Liver (tissue), 9 donors: ENCODE results near the gene GJA5. TPM values are rescaled to one million over a fixed set of nuclear protein-coding genes. Genes with fewer than 3 reads are reported as not detected.

Experiments
- DNase-seq: peaks from one replicate; pipeline ENCODE4 v3.0.0-alpha.2; 2017; ENCODE audit warnings: low spot score
- H3K27ac ChIP-seq, 2 donors: one replicate each; pipeline ENCODE4 v1.7.0; 2013; ENCODE audit warnings: inconsistent platforms in 2 of 2, low read length in 2 of 2, control low read depth in 1 of 2, low read depth in 1 of 2, mild to moderate bottlenecking in 1 of 2
- H3K27me3 ChIP-seq, 4 donors: one replicate each; pipeline versions ENCODE4 v1.6.1 to v1.7.0; 2013; ENCODE audit warnings: low read length in 3 of 4, inconsistent platforms in 1 of 4, mild to moderate bottlenecking in 1 of 4, moderate library complexity in 1 of 4; ENCODE audit not compliant: control insufficient read depth in 4 of 4, insufficient read depth in 4 of 4
- H3K36me3 ChIP-seq, 4 donors: one replicate each; pipeline versions ENCODE4 v1.6.1 to v1.7.0; 2013; ENCODE audit warnings: low read length in 3 of 4, mild to moderate bottlenecking in 3 of 4, low read depth in 1 of 4, moderate library complexity in 1 of 4; ENCODE audit not compliant: control insufficient read depth in 4 of 4, insufficient read depth in 3 of 4
- H3K4me1 ChIP-seq, 4 donors: one replicate each; pipeline versions ENCODE4 v1.6.1 to v1.7.0; 2013; ENCODE audit warnings: low read length in 3 of 4, mild to moderate bottlenecking in 3 of 4, moderate library complexity in 1 of 4; ENCODE audit not compliant: control insufficient read depth in 4 of 4, insufficient read depth in 4 of 4
- H3K4me3 ChIP-seq, 3 donors: one replicate each; pipeline versions ENCODE4 v1.6.1 to v1.7.0; 2013; ENCODE audit warnings: low read length in 3 of 3, control low read depth in 1 of 3, low read depth in 1 of 3, mild to moderate bottlenecking in 1 of 3
- H3K9ac ChIP-seq, 2 donors: one replicate each; pipeline ENCODE4 v1.7.0; 2013; ENCODE audit warnings: low read length in 2 of 2, mild to moderate bottlenecking in 2 of 2, moderate library complexity in 2 of 2, control low read depth in 1 of 2, low read depth in 1 of 2
- H3K9me3 ChIP-seq, 4 donors: one replicate each; pipeline versions ENCODE4 v1.6.1 to v1.7.0; 2013; ENCODE audit warnings: low read length in 3 of 4; ENCODE audit not compliant: control insufficient read depth in 4 of 4
- EGR1 ChIP-seq, 2 donors: IDR thresholded peaks; 2 replicates each; pipeline ENCODE4 v1.6.1; 2016 to 2018; ENCODE audit warnings: antibody characterized with exemption in 2 of 2, low read depth in 2 of 2
- FOXA1 ChIP-seq: IDR thresholded peaks from 2 replicates; pipeline ENCODE4 v1.6.1; 2016; ENCODE audit warnings: antibody characterized with exemption
- FOXA2 ChIP-seq: IDR thresholded peaks from 2 replicates; pipeline ENCODE4 v1.6.1; 2016; ENCODE audit warnings: antibody characterized with exemption
- GABPA ChIP-seq, 2 donors: IDR thresholded peaks in 1 of 2; conservative IDR thresholded peaks in 1 of 2; 2 replicates each; pipeline ENCODE4 v1.6.1; 2016; ENCODE audit warnings: antibody characterized with exemption in 2 of 2, mild to moderate bottlenecking in 1 of 2, moderate library complexity in 1 of 2
- HNF4A ChIP-seq, 2 donors: conservative IDR thresholded peaks; 2 replicates each; pipeline ENCODE4 v1.6.1; 2016; ENCODE audit warnings: antibody characterized with exemption in 2 of 2, mild to moderate bottlenecking in 2 of 2
- HNF4G ChIP-seq: IDR thresholded peaks from 2 replicates; pipeline ENCODE4 v1.6.1; 2016; ENCODE audit warnings: antibody characterized with exemption
- JUND ChIP-seq, 2 donors: IDR thresholded peaks; 2 replicates each; pipeline ENCODE4 v1.6.1; 2016; ENCODE audit warnings: antibody characterized with exemption in 2 of 2
- NR2F2 ChIP-seq: IDR thresholded peaks from 2 replicates; pipeline ENCODE4 v1.6.1; 2016; ENCODE audit warnings: antibody characterized with exemption
- RAD21 ChIP-seq, 2 donors: IDR thresholded peaks; 2 replicates each; pipeline ENCODE4 v1.6.1; 2016; ENCODE audit warnings: antibody characterized with exemption in 2 of 2, mild to moderate bottlenecking in 2 of 2
- RXRA ChIP-seq, 2 donors: IDR thresholded peaks; 2 replicates each; pipeline ENCODE4 v1.6.1; 2017 to 2018; ENCODE audit warnings: antibody characterized with exemption in 2 of 2, mild to moderate bottlenecking in 1 of 2
- TAF1 ChIP-seq: conservative IDR thresholded peaks from 2 replicates; pipeline ENCODE4 v1.6.1; 2016; ENCODE audit warnings: antibody characterized with exemption, mild to moderate bottlenecking
- YY1 ChIP-seq: IDR thresholded peaks from 2 replicates; pipeline ENCODE4 v1.6.1; 2016; ENCODE audit warnings: antibody characterized with exemption, mild to moderate bottlenecking
- WGBS: extraction: QIAGEN DNeasy Blood & Tissue Kit; methylation state at CpG from one replicate; pipeline ENCODE4 v1.1.7; 2013; 5-methylcytosine and 5-hydroxymethylcytosine counted together
- polyA plus RNA-seq, 2 donors: library from polyadenylated mRNA; stranded (reverse) in 1 of 2; unstranded in 1 of 2; fragments of 200-250 nt in 1 of 2; fragments of >200 nt in 1 of 2; fragmentation: Nextera tagmentation in 1 of 2; extraction: Ambion mirVana in 1 of 2; gene quantifications; one replicate each; pipeline versions ENCODE4 v1.2.1 to v1.2.3, GENCODE V29; 2013 to 2015
- total RNA-seq, 2 donors: library from RNA; depleted of rRNA; stranded (reverse); fragments of >200 nt; gene quantifications; one replicate each; pipeline ENCODE4 v1.2.3, GENCODE V29; 2014
- TF ChIP-seq, protein P1 (sequence below): IDR thresholded peaks from 2 replicates; pipeline ENCODE4 v1.6.1; 2016; ENCODE audit warnings: antibody characterized with exemption
- TF ChIP-seq, protein P2 (sequence below): IDR thresholded peaks from 2 replicates; pipeline ENCODE4 v1.6.1; 2016; ENCODE audit warnings: antibody characterized with exemption
- TF ChIP-seq, protein P3 (sequence below): fragments of 150-350 bp; IDR thresholded peaks from 2 replicates; pipeline ENCODE4 v1.5.1; 2017; ENCODE audit warnings: improper control_type of control experiment, low read depth, low read length; ENCODE audit not compliant: missing input control
- TF ChIP-seq, protein P4 (sequence below): IDR thresholded peaks from 2 replicates; pipeline ENCODE4 v1.6.1; 2016; ENCODE audit warnings: antibody characterized with exemption
- TF ChIP-seq, protein P5 (sequence below): IDR thresholded peaks from 2 replicates; pipeline ENCODE4 v1.6.1; 2016; ENCODE audit warnings: antibody characterized with exemption, mild to moderate bottlenecking
- donor health status: healthy.
- donor health status: healthy.
- donor health status: healthy.
- donor health status: healthy.
- donor health status: healthy.

GJA5 gene
- total and polyA plus RNA-seq, 4 donors = 0.70 to 1.8 (median 1.3) TPM

DNA sequence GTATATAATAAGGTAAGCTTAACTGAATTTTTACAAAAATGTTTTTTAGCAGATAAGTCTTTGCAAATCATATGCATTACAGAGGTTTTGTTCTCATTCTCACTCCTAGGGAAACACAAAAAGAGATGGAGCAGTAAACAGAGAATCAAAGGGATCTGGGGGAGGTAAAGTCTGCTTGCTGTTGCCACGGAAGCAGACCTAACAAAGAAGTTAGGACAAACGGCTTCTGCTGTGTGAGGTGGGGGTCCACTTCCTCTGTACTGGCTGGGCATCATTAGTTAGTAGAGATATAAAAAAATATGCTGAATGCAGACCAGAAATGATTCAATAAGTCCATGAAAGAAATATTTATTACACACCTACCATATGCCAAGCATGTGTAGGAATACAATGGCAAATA is 34.2 kb downstream of the GJA5 start:
- 66% methylated on average over 2 of the region's 2 CpGs for WGBS
- TF ChIP-seq NR2F2 (no peak), HNF4A (conservative IDR thresholded peaks at IDR 0.05) (no peak), RAD21 (IDR thresholded peaks at IDR 0.05) (no peak), TAF1 (no peak), HNF4G (no peak), GABPA (IDR thresholded peaks at IDR 0.05 in 1 of 2, conservative IDR thresholded peaks at IDR 0.05 in 1 of 2) (no peak), EGR1 (IDR thresholded peaks at IDR 0.05; ENCODE audit: low read depth in 2 of 2) (no peak), JUND (IDR thresholded peaks at IDR 0.05) (no peak), YY1 (no peak), FOXA2 (no peak), RXRA (IDR thresholded peaks at IDR 0.05) (no peak), FOXA1 (no peak)
- TF ChIP-seq, protein P1, sequence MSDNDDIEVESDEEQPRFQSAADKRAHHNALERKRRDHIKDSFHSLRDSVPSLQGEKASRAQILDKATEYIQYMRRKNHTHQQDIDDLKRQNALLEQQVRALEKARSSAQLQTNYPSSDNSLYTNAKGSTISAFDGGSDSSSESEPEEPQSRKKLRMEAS = no peak
- TF ChIP-seq, protein P2, sequence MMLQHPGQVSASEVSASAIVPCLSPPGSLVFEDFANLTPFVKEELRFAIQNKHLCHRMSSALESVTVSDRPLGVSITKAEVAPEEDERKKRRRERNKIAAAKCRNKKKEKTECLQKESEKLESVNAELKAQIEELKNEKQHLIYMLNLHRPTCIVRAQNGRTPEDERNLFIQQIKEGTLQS = no peak
- TF ChIP-seq, protein P3, sequence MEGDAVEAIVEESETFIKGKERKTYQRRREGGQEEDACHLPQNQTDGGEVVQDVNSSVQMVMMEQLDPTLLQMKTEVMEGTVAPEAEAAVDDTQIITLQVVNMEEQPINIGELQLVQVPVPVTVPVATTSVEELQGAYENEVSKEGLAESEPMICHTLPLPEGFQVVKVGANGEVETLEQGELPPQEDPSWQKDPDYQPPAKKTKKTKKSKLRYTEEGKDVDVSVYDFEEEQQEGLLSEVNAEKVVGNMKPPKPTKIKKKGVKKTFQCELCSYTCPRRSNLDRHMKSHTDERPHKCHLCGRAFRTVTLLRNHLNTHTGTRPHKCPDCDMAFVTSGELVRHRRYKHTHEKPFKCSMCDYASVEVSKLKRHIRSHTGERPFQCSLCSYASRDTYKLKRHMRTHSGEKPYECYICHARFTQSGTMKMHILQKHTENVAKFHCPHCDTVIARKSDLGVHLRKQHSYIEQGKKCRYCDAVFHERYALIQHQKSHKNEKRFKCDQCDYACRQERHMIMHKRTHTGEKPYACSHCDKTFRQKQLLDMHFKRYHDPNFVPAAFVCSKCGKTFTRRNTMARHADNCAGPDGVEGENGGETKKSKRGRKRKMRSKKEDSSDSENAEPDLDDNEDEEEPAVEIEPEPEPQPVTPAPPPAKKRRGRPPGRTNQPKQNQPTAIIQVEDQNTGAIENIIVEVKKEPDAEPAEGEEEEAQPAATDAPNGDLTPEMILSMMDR = no peak
- TF ChIP-seq, protein P4, sequence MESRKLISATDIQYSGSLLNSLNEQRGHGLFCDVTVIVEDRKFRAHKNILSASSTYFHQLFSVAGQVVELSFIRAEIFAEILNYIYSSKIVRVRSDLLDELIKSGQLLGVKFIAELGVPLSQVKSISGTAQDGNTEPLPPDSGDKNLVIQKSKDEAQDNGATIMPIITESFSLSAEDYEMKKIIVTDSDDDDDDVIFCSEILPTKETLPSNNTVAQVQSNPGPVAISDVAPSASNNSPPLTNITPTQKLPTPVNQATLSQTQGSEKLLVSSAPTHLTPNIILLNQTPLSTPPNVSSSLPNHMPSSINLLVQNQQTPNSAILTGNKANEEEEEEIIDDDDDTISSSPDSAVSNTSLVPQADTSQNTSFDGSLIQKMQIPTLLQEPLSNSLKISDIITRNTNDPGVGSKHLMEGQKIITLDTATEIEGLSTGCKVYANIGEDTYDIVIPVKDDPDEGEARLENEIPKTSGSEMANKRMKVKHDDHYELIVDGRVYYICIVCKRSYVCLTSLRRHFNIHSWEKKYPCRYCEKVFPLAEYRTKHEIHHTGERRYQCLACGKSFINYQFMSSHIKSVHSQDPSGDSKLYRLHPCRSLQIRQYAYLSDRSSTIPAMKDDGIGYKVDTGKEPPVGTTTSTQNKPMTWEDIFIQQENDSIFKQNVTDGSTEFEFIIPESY = no peak
- TF ChIP-seq, protein P5, sequence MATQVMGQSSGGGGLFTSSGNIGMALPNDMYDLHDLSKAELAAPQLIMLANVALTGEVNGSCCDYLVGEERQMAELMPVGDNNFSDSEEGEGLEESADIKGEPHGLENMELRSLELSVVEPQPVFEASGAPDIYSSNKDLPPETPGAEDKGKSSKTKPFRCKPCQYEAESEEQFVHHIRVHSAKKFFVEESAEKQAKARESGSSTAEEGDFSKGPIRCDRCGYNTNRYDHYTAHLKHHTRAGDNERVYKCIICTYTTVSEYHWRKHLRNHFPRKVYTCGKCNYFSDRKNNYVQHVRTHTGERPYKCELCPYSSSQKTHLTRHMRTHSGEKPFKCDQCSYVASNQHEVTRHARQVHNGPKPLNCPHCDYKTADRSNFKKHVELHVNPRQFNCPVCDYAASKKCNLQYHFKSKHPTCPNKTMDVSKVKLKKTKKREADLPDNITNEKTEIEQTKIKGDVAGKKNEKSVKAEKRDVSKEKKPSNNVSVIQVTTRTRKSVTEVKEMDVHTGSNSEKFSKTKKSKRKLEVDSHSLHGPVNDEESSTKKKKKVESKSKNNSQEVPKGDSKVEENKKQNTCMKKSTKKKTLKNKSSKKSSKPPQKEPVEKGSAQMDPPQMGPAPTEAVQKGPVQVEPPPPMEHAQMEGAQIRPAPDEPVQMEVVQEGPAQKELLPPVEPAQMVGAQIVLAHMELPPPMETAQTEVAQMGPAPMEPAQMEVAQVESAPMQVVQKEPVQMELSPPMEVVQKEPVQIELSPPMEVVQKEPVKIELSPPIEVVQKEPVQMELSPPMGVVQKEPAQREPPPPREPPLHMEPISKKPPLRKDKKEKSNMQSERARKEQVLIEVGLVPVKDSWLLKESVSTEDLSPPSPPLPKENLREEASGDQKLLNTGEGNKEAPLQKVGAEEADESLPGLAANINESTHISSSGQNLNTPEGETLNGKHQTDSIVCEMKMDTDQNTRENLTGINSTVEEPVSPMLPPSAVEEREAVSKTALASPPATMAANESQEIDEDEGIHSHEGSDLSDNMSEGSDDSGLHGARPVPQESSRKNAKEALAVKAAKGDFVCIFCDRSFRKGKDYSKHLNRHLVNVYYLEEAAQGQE = no peak
- no peak overlapping the region for H3K9ac ChIP-seq
- no peaks in the 10 kb centered on the region for H3K36me3 ChIP-seq
- no peak for DNase-seq
- no peaks in the 10 kb centered on the region for H3K9me3 ChIP-seq
- no peaks in the 10 kb centered on the region for H3K4me1 ChIP-seq
- no peak overlapping the region for H3K4me3 ChIP-seq
- H3K27ac ChIP-seq = no peak overlapping the region
- peaks cover 0 to 5% (median 0%) of the 10 kb centered on the region in 4 donors for H3K27me3 ChIP-seq

DNA sequence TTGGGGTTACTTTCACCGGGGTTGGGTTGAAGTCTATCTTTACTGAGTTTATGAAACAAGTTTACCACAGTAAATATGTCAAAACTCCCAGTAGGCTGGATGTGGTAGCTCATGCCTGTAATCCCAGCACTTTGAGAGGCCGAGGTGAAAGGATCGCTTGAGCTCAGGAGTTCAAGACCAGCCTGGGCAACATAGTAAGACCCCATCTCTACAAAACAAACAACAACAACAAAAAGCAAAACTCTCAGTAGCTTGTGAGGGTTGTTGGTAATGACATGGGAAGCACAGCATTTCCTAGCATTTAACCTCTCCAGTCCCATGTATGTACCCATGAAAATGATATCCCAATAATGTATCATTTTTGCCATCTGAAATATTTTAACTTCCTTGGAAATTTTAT is 34.7 kb downstream of the GJA5 start:
- H3K27ac ChIP-seq = no peak overlapping the region
- WGBS = 86% methylated on average over 3 of the region's 3 CpGs

More for the DNA sequence above, 34.7 kb downstream of the GJA5 start:
- DNase-seq = no peak
- TF ChIP-seq, protein P3 = no peak
- no peaks in the 10 kb centered on the region for H3K36me3 ChIP-seq
- H3K4me1 ChIP-seq = no peaks in the 10 kb centered on the region
- H3K4me3 ChIP-seq = no peak overlapping the region
- H3K9ac ChIP-seq = no peak overlapping the region
- H3K27me3 ChIP-seq = peaks cover 0 to 5% (median 0%) of the 10 kb centered on the region in 4 donors
- H3K9me3 ChIP-seq = no peaks in the 10 kb centered on the region
